Measurements from ENCODE around the gene TTC33. TPM values are rescaled to one million over a fixed set of nuclear protein-coding genes. Genes with fewer than 3 reads are reported as not detected.
A peak's percentile ranks its signal among the peaks of the same experiment; 100 is the strongest.

The TTC33 gene
- total RNA-seq, 1 donor from 2014 or later, result 14.3 TPM

DNA sequence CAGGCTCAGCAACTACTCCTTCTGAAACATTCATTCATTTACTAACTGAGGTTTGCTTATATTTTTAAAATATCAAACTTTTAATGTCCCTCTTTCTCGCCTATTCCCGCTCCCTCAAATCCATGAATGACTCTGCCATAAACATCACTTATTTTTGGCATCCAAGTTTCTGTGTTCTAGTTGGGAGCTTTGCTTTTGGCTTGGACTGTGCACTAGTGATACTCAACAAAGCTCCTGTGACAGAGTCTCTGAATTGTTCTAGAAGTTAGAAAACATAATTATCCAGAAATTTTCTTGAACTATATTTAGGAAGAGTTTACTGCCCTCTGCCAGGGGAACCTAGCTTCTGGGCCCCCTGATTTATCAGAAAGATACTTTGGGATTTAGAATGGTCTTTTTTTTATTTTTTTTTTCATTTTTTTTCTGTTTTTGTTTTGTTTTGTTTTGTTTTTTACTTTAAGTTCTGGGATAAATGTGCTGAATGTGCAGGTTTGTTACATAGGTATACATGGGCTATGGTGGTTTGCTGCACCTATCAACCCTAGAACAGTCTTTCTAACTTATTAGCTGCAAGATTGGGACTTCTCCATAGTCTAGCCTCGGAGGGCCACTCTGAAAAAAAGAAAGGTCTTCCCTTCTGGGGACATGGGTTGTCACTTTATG is 140.7 kb downstream of the TTC33 start:
- intact Hi-C loops (cut with micrococcal nuclease), result no loop called here
- Histone ChIP-seq H3K9me3 (replicated peaks) (no peaks in the 10 kb centered on the region), H3K4me1 (no peaks in the 10 kb centered on the region), H3K27ac (replicated peaks) (peak overlapping the region; percentile 47), H3K36me3 (no peaks in the 10 kb centered on the region), H3K27me3 (ENCODE audit: low read depth) (no peaks in the 10 kb centered on the region), H3K4me3 (no peak overlapping the region)
- TF ChIP-seq, protein P1, sequence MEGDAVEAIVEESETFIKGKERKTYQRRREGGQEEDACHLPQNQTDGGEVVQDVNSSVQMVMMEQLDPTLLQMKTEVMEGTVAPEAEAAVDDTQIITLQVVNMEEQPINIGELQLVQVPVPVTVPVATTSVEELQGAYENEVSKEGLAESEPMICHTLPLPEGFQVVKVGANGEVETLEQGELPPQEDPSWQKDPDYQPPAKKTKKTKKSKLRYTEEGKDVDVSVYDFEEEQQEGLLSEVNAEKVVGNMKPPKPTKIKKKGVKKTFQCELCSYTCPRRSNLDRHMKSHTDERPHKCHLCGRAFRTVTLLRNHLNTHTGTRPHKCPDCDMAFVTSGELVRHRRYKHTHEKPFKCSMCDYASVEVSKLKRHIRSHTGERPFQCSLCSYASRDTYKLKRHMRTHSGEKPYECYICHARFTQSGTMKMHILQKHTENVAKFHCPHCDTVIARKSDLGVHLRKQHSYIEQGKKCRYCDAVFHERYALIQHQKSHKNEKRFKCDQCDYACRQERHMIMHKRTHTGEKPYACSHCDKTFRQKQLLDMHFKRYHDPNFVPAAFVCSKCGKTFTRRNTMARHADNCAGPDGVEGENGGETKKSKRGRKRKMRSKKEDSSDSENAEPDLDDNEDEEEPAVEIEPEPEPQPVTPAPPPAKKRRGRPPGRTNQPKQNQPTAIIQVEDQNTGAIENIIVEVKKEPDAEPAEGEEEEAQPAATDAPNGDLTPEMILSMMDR (IDR thresholded peaks at IDR 0.05; ENCODE audit: borderline replicate concordance), result no peak
- no peak for DNase-seq

DNA sequence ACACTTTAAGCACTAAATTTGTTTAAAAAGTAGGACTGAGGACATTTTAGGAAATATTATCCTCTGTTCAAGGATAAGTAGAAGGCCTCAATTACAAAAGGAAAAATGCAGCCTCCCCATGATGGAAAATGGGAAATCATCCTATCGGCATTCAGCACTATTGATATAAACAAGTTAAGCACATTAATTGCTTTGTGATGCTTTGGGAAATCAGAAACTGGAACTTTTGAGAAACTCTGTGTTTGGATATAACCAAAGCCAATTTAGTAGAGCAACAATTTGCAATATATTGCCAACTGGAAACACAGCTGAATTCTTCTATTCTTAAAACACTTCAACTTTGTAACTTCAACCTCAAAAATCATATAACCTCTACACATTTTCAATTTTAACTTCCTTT is 141.3 kb downstream of the TTC33 start:
- H3K9me3 ChIP-seq (replicated peaks), result no peaks in the 10 kb centered on the region
- no peaks in the 10 kb centered on the region for H3K36me3 ChIP-seq
- TF ChIP-seq, protein P1 (IDR thresholded peaks at IDR 0.05; ENCODE audit: borderline replicate concordance), result no peak
- H3K27me3 ChIP-seq (ENCODE audit: low read depth), result no peaks in the 10 kb centered on the region
- DNase-seq, result no peak
- H3K4me3 ChIP-seq, result no peak overlapping the region
- intact Hi-C loops (cut with micrococcal nuclease), result no loop called here
- H3K4me1 ChIP-seq, result no peaks in the 10 kb centered on the region
- peak overlapping the region; percentile 47 for H3K27ac ChIP-seq (replicated peaks)

DNA sequence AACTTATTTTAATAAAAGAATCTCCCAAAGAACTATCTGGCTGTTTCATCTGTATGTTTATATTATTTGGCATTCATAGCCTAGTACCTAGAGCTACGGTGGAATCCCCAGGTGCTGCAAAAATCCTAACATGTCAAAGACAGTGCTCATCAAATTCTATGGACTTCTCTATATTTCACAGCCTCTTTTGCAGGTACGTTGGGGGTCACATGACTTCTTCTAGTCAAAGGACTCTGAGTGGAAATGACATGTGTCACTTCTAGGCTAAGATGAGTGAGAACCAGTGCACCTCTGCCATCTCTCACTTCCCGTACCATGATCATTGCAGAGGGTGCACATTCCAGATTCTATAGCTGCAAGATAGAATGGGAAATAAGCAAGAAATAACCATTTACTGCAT is 148.6 kb downstream of the TTC33 start:
- H3K4me1 ChIP-seq, result peaks cover 11% of the 10 kb centered on the region
- no peaks in the 10 kb centered on the region for H3K36me3 ChIP-seq
- intact Hi-C loops (cut with micrococcal nuclease), result no loop called here
- H3K4me3 ChIP-seq, result no peak overlapping the region
- no peaks in the 10 kb centered on the region for H3K27me3 ChIP-seq (ENCODE audit: low read depth)
- H3K27ac ChIP-seq (replicated peaks), result no peak overlapping the region
- no peaks in the 10 kb centered on the region for H3K9me3 ChIP-seq (replicated peaks)
- no peak for DNase-seq
- TF ChIP-seq, protein P1 (IDR thresholded peaks at IDR 0.05; ENCODE audit: borderline replicate concordance), result no peak

DNA sequence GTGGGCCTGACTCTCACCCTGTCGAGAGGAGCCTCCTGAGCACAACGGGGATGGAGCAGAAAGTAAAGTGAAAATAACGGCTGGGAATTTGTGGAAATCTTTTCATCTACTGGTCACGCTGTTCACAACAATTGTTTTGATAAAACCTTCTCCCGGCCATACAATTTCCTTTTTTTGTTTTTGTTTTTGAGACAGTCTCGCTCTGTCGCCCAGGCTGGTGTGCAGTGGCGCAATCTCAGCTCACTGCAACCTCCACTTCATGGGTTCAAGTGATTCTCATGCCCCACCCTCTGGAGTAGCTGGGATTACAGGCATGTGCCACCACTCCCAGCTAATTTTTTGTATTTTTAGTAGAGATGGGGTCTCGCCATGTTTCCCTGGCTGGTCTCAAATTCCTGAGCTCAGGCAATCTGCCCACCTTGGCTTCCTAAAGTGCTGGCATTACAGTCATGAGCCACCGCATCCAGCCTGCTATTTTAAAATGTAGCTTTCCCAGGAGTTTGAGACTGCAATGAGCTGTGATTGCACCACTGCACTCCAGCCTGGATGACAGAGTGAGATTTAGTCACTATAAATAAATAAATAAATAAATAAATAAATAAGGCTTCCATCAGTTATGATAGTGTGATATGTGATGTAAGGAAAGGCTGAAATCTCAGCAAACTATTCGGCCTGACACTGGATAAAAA is 149.5 kb downstream of the TTC33 start:
- intact Hi-C loops (cut with micrococcal nuclease), result no loop called here
- H3K4me3 ChIP-seq, result peak overlapping the region; percentile 27
- TF ChIP-seq, protein P1 (IDR thresholded peaks at IDR 0.05; ENCODE audit: borderline replicate concordance), result no peak
- no peaks in the 10 kb centered on the region for H3K36me3 ChIP-seq
- H3K27ac ChIP-seq (replicated peaks), result no peak overlapping the region
- H3K9me3 ChIP-seq (replicated peaks), result no peaks in the 10 kb centered on the region
- no peaks in the 10 kb centered on the region for H3K27me3 ChIP-seq (ENCODE audit: low read depth)
- peaks cover 11% of the 10 kb centered on the region for H3K4me1 ChIP-seq
- DNase-seq, result no peak

DNA sequence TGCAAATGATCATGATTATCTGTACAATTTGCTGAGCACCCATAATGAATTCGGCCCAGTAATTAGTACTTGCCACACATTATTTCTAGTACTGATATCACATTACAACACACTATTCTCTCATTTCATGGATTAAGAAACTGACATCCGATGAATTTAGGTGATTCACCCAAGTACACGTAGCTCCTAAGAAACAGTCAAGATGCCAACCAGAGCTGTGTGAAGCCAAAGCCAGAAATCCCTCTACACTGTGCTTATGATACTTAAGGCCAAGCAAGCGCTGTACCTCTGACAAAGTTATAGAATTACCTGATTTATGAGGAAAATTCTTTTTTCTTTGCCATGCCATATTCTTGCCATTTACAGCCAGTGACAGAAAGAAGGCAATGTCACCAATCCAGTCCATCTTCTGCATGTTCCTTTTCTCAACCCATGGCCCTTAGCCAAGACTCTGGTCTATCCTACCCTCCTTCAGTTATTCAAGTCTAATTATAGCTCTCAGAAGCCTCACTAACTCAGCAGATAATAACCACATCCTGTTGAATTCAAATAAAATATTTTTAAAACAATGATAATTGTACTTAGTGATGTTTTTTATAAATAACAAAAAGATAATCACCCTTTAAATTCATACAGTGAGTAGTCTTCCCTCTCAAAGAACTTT is 150.3 kb downstream of the TTC33 start:
- Histone ChIP-seq H3K9me3 (replicated peaks) (no peaks in the 10 kb centered on the region), H3K36me3 (no peaks in the 10 kb centered on the region), H3K4me1 (peaks cover 11% of the 10 kb centered on the region), H3K27me3 (ENCODE audit: low read depth) (no peaks in the 10 kb centered on the region), H3K27ac (replicated peaks) (no peak overlapping the region), H3K4me3 (no peak overlapping the region)
- TF ChIP-seq, protein P1 (IDR thresholded peaks at IDR 0.05; ENCODE audit: borderline replicate concordance), result no peak
- no peak for DNase-seq
- intact Hi-C loops (cut with micrococcal nuclease), result no loop called here
